SU-DHL-6 (cell line): ENCODE measurements around the gene PRXL2C.

Source experiments
- EZH2phosphoT487 ChIP-seq: fragments of 200-600 bp; sonication (generic), shearing (Covaris generic); conservative IDR thresholded peaks from 2 replicates; pipeline ENCODE4 v1.6.1; 2018; ENCODE audit warnings: mild to moderate bottlenecking, antibody characterized with exemption, low read length, moderate library complexity, mixed read lengths
- TF ChIP-seq, protein P1 (sequence below): fragments of 200-600 bp; sonication (generic); IDR thresholded peaks from one replicate; pipeline ENCODE4 v1.5.1; 2017; ENCODE audit warnings: antibody characterized with exemption, mild to moderate bottlenecking, low read length, moderate library complexity; ENCODE audit not compliant: insufficient read depth, poor library complexity, severe bottlenecking

DNA sequence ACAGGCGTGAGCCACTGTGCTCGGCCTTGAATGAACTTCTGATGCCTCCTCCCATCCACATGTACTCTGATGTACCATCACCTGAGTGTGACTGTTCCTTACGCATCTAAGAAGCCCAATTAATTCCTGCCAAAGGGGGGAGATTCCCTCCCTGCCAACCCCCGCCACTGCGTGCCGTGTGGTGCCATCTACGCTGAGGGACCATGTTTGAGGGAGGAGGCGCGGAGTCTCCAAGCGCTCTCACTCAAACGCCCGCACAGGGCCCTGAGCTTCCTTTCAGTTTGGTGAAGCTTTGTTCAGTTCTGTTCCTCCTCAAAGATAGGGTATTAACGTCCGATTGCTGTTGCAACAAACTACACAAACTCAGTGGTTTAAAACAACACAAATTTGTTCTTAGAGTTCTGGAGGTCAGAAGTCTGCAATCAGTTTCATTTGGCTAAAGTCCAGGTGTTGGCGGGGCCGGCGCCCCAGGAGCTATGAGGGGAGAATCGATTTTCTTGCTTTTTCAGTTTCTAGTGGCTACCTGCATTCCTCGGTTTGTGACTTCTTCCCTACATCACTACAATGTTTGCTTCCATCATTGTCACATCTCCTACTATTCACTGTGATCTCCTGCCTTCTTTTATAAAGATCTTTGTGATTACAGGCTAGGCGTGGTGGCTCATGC, 13.9 kb upstream of the PRXL2C start:
- TF ChIP-seq, protein P1, sequence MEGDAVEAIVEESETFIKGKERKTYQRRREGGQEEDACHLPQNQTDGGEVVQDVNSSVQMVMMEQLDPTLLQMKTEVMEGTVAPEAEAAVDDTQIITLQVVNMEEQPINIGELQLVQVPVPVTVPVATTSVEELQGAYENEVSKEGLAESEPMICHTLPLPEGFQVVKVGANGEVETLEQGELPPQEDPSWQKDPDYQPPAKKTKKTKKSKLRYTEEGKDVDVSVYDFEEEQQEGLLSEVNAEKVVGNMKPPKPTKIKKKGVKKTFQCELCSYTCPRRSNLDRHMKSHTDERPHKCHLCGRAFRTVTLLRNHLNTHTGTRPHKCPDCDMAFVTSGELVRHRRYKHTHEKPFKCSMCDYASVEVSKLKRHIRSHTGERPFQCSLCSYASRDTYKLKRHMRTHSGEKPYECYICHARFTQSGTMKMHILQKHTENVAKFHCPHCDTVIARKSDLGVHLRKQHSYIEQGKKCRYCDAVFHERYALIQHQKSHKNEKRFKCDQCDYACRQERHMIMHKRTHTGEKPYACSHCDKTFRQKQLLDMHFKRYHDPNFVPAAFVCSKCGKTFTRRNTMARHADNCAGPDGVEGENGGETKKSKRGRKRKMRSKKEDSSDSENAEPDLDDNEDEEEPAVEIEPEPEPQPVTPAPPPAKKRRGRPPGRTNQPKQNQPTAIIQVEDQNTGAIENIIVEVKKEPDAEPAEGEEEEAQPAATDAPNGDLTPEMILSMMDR = no peak
- TF ChIP-seq EZH2phosphoT487 = no peak
